GM21526 (cell line): ENCODE data around the gene TPCN2.

Experiments used
- ATAC-seq: cut with Tn5 transposase; IDR thresholded peaks from one replicate; pipeline ENCODE4 v1.9.1; 2021; ENCODE audit warnings: moderate library complexity; ENCODE audit not compliant: unreplicated experiment, low FRiP score

The TPCN2 gene

DNA sequence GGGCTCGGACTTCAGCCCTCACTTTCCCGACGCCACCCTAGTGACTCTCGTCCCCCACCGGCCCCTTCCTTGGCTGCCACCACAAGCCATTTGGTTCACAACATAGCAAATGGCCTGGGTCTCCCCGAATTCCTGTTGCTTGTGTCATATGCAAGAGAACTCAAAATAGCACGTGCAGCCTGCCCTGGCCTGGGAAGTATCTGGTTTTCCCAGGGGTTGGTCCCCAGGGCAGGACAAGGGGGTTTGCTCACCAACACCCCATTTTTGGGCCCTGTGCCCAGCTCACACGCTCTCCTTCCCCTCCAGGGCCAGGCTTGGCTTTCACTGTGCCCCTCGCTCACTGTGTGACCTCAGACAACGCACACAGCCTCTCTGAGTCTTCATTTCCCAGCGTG lies 12.8 kb upstream of the TPCN2 start:
- no peak for ATAC-seq

DNA sequence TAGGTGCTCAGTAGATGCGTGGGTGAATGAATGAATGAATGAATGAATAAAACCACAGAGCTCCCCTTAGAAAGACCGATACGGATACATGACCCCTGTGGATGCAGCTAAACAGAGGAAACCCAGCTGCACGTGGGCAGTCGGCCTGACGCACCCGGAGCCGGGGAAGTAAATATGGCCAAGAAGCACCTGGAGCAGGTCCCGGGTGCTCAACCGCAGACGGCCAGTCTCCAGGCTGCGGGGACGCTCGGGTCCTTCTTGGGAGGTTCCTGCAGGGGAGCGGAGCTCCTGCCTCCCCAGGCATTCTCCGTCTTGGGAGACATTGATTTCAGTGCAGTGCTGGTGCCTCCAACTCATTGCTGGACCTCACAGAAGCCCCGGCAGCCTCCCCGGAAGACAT lies 11.7 kb upstream of the TPCN2 start:
- ATAC-seq: no peak

DNA sequence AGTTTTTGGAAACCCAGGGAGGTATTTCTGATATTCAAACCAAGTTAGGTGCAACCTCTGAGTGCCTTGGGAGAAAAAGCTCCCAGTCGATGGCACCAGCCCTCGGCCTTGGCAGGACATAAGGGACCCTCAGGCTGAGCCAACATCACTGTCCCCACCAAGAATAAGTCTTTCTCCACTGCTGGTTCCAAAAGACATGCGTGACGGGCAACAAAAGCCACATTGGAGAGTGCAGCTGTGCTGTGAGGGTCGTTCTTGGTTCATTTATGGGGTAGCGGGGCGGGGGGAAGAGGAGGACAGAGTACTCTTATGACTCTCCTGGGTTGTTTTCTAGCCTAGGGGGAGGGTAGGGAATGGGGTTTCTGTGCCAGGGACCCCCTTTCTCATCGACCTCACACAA lies 11.2 kb upstream of the TPCN2 start:
- ATAC-seq: no peak

DNA sequence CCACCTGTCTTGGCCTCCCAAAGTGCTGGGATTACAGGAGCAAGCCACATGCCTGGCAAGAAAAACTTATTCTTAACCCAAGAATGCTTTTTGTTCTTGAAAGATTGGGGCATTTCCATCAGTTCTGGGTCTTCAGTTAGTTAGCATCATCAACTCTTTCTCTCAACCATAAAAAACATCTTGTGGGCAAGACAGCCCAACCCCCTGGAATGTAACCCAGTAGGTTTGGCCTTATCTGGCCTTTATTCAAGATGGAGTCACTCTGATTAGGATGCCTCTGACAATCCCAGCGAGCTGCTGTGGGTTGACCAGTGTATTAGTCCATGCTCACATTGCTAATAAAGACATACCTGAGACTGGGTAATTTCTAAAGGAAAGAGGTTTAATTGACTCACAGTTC lies 9.2 kb upstream of the TPCN2 start:
- ATAC-seq: no peak

DNA sequence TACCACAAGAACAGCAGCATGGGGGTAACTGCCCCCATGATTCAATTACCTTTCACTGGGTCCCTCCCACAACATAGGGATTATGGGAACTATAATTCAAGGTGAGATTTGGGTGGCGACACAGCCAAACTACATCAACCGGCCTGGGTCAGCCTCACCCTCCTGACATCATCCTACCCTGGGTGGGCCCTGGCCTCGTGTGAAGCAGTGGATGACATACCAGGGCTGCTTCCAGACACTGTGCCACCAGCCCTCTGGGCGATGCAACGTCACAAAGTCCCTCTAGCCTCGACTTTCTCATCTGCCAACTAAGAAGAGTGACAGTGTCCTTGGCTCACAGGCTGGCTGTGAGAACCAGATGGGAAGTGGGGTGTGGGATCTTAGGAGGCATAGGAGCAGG lies 8.7 kb upstream of the TPCN2 start:
- no peak for ATAC-seq

DNA sequence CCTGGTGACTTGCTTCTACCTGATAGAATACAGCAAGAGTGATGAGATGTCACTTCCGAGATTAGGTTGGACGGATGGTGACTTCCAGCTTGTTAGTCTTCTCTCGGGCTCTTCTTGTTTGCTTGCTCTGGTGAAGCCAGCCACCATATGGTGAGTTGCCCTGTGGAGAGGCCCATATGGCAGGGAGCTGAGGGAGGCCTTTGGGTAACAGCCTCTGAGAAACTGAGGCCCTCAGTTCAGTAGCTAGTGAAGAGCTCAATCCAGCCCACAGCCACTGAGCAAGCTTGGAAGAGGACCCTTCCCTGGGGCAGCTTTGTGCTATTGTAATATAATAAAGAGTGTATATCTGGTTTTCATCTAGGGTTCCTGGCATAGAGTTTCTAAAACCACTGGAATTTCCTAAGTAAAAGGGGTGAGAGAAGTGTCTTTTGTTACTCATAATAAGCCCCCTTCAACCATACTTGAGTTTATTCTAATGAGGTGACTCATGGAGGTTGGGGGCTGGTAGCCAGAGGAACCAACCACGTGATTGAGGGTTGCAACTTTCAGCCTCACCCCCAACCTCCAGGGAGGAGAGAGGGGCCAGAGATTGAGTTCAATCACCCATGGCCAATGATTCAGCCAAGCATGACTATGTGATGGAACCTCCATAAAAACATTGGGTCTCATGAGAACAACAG lies 8.0 kb upstream of the TPCN2 start:
- no peak for ATAC-seq

DNA sequence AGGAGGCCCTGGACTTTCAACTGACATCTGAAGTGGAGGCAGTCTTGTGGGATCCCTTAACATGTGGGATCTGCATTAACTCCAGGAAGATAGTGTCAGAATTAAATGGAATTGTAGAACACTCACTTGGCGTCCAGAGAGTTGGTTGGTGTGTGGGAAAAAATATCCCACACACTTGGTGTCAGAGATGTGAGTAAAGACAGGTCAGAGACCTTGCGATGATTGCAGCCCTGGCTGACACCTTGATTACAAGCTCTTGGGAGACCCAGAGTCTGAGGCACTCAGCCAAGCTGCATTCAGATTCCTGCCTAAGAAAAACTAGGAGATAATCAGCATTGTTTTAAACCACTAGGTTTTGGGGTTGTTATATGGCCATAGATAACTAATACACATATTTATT lies 7.2 kb upstream of the TPCN2 start:
- no peak for ATAC-seq

DNA sequence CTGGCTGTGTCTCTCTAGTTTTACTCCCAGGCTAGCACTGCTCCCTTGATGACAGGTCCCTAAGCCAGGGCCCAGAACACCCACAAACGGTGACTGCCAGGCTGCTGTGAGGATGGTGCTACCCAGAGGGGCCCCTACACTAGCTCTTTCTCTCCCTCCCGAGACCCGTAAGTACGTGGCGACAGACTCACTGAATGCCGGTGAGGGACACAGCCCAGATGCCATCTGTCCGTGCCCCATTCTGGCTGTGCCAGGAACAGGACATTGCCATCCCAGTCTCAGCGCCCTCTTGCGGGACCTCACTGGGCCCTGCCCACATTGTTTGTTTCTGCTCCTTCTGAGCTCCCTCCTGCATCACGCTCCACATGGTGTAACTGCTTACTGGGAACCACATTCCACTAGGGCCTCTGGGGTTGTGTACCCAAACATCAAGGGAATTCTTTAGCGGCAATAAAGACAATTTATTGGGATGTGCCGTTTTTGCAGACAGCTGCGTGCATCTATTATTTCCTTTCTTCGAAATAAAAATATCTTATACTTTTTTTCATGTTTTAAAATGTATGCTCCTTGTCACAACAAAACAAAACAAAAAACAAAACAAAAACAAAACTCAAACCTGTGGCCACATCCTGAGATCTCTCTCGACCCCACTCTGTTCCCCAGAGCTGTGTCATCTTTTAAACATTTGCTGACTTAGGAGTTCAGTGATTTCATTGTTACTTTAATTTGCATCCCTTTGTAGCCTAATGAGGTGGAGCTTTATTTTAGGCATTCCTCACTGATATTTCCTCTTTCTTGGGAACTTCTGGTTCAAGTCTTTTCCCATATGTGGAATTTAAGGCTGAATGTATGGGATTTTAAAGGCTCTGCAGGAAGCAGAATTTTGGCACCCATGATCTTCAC lies 4.4 kb upstream of the TPCN2 start:
- no peak for ATAC-seq

DNA sequence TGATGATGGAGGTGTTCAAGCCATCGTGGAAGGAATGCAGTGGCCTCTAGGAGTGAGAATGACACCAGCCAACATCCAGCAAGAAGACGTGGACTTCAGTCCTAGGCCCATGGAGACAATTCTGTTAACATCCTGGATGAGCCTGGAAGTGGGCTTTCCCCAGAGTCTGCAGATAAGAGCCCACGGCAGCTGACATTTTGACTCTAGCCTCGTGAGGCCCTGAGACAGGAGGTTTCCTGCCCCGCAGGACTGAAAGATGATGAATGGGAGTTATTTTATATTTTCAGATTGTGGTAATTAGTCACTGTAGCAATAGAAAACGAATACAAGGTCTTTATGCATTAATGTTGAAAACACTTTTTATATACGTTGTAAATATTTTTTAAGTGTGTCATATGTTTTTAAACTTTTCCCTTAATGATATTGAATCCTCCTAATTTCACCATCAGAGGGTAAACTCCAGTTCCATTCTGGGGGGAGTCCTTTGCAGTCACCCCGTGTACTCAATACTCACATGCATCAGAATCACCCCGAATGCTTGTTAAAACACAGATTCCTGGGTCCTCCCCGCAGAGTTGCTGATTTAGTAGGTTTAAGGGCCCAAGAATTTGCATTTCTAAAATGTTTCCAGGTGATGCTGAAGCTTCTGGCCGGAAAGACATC lies 570 bp upstream of the TPCN2 start:
- no peak for ATAC-seq

DNA sequence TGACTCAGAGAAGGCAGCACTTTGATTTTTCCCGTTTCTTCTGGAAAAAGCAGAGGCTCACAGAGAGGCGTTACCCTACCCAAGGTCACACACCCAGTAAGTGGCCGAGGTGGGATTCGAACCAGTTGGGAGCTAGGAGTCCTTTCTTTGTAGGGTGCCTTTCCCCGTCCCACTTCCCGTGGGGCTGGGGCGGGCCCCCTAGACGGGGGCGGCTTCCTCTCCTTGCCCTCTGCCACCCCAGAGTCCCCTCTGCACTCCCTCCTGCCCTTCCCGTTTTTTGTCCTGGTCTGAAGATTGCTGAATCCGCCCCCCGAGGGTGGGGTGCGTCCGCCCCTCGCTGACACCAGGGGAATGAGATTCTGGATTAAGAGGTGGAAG lies 747 bp downstream of the TPCN2 start:
- no peak for ATAC-seq

DNA sequence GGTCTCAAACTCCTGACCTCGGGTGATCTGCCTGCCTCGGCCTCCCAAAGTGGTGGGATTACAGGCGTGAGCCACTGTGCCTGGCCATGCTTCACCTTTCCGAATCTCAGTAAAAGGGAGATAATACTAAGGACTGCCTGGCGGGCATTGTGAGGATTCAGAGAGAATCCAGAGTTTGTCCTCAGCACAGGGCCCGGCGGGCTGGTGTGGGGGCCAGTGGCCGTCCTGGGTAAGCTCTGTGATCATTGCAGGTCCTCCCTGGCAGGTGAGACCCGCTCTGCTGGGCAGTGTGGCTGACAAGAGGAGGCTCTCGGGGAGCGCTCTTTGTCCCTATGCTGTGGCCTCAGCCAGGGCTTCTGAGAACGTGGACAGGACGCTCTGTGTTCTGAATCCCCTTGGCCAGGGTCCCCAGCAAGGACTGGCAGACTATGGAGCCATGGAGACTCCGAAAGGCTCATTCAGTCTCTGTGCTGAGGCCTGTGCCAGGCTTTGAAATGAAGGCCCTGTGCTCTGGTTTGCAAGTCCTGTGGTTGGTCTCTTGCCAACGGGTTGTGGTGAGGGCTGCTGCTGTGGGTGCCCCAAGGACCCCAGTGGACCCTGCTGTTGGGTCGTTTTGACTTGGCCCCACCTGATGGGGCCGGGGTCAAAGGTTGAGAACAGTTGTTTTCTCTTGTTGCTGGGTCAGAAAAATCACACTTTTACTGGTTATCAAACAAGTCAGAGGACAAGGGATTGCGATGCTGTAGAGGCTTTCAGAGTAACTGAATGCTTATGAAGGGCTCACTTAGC lies 2.1 kb downstream of the TPCN2 start:
- no peak for ATAC-seq

DNA sequence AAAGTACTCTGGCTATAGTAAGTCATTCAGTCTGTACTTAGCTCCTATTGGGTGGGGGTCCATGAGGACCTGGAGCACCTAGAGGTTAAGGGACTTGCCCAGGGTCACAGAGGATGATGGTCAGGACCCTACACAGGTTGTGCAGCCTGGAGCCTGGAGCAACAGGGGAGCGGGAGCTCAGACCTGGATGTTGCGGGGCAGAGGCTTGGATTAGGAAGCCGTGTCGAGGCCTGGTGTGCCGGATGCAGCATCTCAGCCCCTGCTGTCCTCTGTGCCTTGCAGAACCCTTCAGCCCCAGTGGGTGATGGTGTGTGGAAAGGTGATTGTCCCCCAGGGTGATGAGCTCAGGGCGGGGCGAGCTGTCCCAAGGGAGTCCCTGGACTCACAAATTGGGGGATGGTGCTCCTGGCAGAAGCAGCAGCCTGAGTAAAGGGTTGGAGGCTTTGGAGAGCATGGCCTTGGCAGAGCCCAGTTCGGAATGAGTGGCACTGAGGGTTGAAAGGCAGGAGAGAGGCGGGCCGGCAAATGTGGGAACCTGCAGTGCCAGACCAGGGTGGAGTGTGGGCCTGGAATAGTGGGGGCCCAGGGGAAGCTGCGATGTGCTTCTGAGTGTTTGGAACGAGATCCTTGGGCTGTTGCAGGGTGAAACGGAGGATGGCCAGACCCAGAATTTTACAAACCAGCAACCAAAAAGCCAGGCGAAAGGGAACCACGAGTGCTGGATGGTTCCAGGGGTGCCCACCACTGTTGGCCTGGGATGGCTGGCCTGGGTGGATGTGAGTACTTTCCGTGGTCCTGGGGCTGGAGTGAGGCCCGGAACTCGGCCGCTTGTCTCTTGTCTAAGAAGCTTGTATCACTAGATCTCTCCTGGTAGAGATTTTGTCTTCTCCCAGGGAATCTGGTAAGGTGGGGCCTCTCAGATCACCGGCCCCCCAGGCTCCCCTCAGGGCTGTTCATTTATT lies 2.9 kb downstream of the TPCN2 start:
- ATAC-seq: no peak

DNA sequence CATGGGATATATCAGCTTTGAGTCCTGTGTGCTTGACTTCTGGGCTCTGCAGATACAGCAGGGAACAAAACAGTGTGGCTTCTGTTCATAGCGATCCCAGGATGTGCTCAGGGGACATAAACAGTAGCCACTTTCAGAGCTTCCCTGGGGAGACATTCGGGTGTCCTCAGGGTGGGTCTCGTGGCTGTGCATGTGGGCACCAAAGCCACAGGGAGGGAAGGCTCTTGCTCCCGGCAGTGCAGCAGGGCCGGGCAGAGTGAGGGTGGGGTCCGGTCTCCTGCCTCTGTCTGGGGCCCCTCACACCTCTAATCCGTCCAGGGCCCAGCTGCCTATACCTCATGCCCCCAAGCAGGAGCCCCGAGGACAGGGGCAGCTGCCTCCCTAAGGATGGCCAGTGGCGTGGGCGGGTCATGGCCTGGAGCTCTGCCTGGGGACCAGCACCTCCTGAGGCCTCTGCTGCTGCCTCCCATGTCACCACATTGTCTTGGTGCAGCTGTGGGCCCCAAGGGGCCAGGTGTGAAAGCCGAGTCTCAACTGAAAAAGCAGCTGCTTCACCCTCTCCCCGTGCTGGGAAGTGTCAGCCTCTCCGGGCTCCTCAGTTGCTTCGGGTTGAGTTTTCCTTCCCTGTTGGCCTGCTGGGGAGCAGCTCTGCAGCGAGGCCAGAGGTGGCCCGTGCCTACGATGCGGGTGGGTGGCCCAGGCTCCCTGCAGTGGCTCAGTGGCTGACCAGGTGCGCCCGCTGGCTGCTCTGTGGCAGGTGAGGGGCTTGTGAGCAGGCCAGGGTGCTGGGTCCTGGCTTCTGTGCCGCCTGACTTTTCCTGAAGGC lies 3.8 kb downstream of the TPCN2 start:
- no peak for ATAC-seq

DNA sequence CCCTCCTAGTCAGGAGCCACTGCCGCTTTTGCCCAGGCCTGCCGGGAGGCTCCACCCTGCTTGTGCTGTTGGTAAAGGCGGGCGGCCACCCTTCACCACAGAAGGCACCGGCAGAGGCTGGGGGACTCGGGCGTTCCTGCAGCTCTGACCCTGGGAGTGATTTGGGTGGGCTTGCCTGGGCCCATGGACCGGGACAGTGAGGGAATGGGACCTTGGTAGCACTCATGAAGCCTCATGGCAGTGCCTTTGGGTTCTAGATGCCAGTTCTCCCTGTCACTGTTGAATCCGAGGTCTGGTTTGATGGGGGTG lies 4.4 kb downstream of the TPCN2 start:
- no peak for ATAC-seq

DNA sequence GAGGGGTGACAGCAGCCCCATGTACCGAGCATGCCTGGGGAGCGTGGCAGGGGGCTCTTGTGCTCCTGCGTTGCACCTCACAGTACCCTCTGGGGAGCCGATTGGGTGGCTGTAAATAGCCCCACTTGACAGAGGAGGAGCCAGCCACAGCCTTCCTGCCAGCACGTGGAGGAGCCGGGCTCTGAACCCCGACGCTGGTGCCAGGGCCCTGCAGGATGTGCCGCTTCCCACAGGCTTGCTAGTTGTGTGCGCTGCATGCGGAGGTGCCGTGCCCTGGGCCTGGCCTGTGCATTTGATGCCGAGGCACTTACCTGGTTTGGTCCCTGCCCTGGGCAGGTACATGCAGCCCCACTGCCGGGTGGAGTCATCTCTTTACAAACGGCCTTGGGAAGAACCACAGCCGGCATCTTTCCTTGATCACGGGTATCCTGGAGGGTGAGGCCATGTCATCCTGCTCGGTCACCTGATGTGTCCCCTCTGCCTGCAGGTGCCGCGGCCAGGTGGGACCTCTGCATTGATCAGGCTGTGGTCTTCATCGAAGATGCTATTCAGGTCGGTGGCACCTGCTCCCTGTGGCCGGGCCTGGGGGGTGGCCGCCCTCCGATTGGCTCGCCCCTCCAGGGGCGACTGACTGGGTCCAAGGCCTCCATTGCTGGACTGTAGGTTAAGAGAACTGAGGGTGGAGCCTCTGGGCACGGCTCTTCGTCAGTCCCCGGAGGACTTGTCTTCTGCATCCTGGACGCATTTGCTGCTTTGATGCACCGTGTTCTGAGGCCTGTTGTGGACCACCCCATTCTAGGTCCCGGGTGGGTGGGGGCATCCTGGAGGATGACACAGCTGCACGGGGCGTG lies 5.0 kb downstream of the TPCN2 start:
- no peak for ATAC-seq

DNA sequence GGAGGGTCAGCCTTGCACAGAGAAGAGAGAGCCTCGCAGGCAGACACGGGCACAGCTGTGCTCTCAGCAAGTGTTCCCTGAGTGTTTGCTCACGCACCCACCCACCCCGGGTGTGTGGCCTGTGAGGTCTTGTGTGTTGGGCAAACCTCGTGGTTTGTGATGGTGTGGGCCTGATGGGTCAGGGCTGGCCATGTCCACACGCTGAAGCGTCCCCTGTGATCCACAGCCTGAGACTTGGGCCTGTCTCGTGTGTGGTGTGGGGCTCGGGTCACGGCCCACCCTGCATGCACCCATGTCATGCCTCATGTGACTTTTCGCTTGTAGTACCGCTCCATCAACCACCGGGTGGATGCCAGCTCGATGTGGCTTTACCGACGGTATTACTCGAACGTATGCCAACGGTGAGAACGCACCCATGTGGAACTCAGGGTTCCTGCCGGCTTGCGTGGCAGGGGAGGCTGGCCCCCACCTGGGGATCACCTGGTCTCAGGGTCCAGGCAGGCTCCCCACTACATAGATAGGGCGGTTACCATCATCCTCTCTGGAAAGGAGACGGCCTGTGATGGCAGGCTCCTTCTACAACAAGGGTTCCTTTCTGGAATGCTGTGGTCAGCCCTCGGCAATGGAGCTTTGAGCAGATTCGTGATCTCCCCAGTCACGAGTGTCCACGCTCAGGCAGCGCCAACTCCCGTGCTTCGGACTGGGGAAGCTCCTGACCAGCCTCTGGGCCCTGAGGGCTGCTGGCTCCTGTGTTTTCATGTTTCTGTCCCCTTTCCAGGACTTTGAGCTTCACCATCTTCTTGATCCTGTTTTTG lies 5.9 kb downstream of the TPCN2 start:
- no peak for ATAC-seq

DNA sequence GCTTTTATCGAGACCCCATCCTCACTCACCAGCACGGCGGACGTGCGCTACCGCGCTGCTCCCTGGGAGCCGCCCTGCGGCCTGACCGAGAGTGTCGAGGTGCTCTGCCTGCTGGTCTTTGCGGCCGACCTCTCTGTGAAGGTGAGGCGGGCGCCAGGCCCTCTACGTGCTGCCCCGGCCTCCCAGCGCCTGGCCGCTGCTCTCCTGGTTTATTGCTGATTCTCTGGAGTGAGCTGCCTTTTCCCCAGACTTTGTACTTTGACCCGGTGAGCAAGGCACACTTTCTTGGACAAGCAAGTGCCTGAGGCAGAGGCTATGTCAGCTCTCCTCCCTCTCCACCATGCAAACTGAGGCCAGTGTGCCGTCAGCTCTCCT lies 6.5 kb downstream of the TPCN2 start:
- ATAC-seq: no peak
